Endothelial cell of umbilical vein (primary cell): ENCODE measurements around the gene PLXNB2. TPM values are rescaled to one million over a fixed set of nuclear protein-coding genes. Genes with fewer than 3 reads are reported as not detected.

Source experiments
- BruUV-seq: library from RNA; stranded (reverse); fragments of 400-500 nt; replicated peaks from 2 replicates; lab custom pipeline; 2021; lab: Mats Ljungman, UMichigan
- CTCF ChIA-PET: fragments of 300-600, 350-600 bp; sonication (Branson Sonifier 250); formaldehyde crosslinking; loops from one replicate; lab custom pipeline; 2021; ENCODE audit warnings: antibody characterized with exemption, inconsistent platforms; lab: Charles Lee
- POLR2A ChIA-PET: fragments of 300-600, 350-600 bp; sonication (Branson Sonifier 250); formaldehyde crosslinking; loops from one replicate; lab custom pipeline; 2021; ENCODE audit warnings: antibody characterized with exemption, inconsistent platforms; lab: Charles Lee
- DNase-seq: peaks from one replicate; pipeline ENCODE4 v3.0.0-alpha.2; 2011; ENCODE audit warnings: low read depth, low spot score
- FAIRE-seq: peaks from 2 replicates; lab custom pipeline; 2011; peaks lifted over from hg19 to GRCh38; lab: Jason Lieb, UNC
- H2AFZ ChIP-seq: 2 replicates; pipeline ENCODE4 v1.6.0; 2012; ENCODE audit warnings: low read depth, low read length, control low read depth, inconsistent platforms
- H3K27ac ChIP-seq: 2 replicates; pipeline ENCODE4 v1.5.1; 2011; ENCODE audit warnings: low read depth, mild to moderate bottlenecking, control low read depth, low read length, moderate library complexity; ENCODE audit not compliant: insufficient read depth
- H3K27me3 ChIP-seq, 2 experiments: 2 replicates each; pipeline versions ENCODE4 v1.6.0 to v1.6.1; 2011; ENCODE audit warnings: low read length in 2 of 2, mixed read lengths in 1 of 2; ENCODE audit not compliant: control insufficient read depth in 2 of 2, insufficient read depth in 2 of 2
- H3K36me3 ChIP-seq, 2 experiments: 2 replicates in 1 of 2; 3 replicates in 1 of 2; pipeline ENCODE4 v1.5.1; 2011; ENCODE audit warnings: low read length in 2 of 2, mild to moderate bottlenecking in 1 of 2, moderate library complexity in 1 of 2; ENCODE audit not compliant: control insufficient read depth in 2 of 2, insufficient read depth in 2 of 2; ENCODE audit errors: extremely low read depth in 1 of 2
- H3K4me1 ChIP-seq: 3 replicates; pipeline ENCODE4 v1.5.1; 2011; ENCODE audit warnings: mild to moderate bottlenecking, low read length; ENCODE audit not compliant: control insufficient read depth, insufficient read depth; ENCODE audit errors: extremely low read depth
- H3K4me2 ChIP-seq: 2 replicates; pipeline ENCODE4 v1.6.1; 2011; ENCODE audit warnings: low read length, control low read depth, mixed read lengths; ENCODE audit not compliant: insufficient read depth
- H3K4me3 ChIP-seq, 3 experiments: fragments of 200-600 bp in 1 of 3; sonication (generic), shearing (Covaris generic) in 1 of 3; replicated peaks in 1 of 3; 2 replicates each; pipeline ENCODE4 v1.5.1; 2011 to 2016; ENCODE audit warnings: control low read depth in 3 of 3, low read length in 3 of 3, mild to moderate bottlenecking in 2 of 3, inconsistent platforms in 1 of 3, low read depth in 1 of 3, moderate library complexity in 1 of 3; ENCODE audit not compliant: insufficient read depth in 1 of 3
- H3K79me2 ChIP-seq: 2 replicates; pipeline ENCODE4 v1.6.0; 2012; ENCODE audit warnings: low read length, inconsistent platforms; ENCODE audit not compliant: control insufficient read depth, insufficient read depth
- H3K9ac ChIP-seq: replicated peaks from 2 replicates; pipeline ENCODE3; 2011; ENCODE audit warnings: low read length, control low read depth; ENCODE audit not compliant: insufficient read depth; ENCODE audit errors: extremely low read depth
- H3K9me1 ChIP-seq: replicated peaks from 3 replicates; pipeline ENCODE4 v1.6.0; 2011; ENCODE audit warnings: mild to moderate bottlenecking, low read length; ENCODE audit not compliant: control insufficient read depth, insufficient read depth; ENCODE audit errors: extremely low read depth
- H3K9me3 ChIP-seq: replicated peaks from 2 replicates; pipeline ENCODE4 v1.5.1; 2012; ENCODE audit warnings: low read length, inconsistent platforms; ENCODE audit not compliant: control insufficient read depth, insufficient read depth
- H4K20me1 ChIP-seq: replicated peaks from 2 replicates; pipeline ENCODE3; 2011; ENCODE audit warnings: mild to moderate bottlenecking, low read length; ENCODE audit not compliant: control insufficient read depth, insufficient read depth; ENCODE audit errors: extremely low read depth
- CTCF ChIP-seq, 2 donors: IDR thresholded peaks; 1 replicate in 1 of 2; 2 replicates in 1 of 2; pipeline ENCODE4 v1.5.1; 2011; ENCODE audit warnings: low read length in 2 of 2, mild to moderate bottlenecking in 2 of 2, moderate library complexity in 2 of 2, control low read depth in 1 of 2, inconsistent platforms in 1 of 2, low read depth in 1 of 2; ENCODE audit not compliant: insufficient read depth in 1 of 2; ENCODE audit errors: extremely low read depth in 1 of 2
- EZH2 ChIP-seq: IDR thresholded peaks from 2 replicates; pipeline ENCODE4 v1.6.1; 2012; ENCODE audit warnings: borderline replicate concordance, low read depth, mild to moderate bottlenecking, moderate library complexity, low read length, inconsistent platforms; ENCODE audit not compliant: severe bottlenecking
- GATA2 ChIP-seq: IDR thresholded peaks from 2 replicates; pipeline ENCODE4 v1.7.0; 2011; ENCODE audit warnings: low read depth, mild to moderate bottlenecking, moderate library complexity, mixed read lengths, low read length; ENCODE audit not compliant: insufficient read length, insufficient read depth
- MAX ChIP-seq: IDR thresholded peaks from 2 replicates; pipeline ENCODE4 v1.6.1; 2011; ENCODE audit not compliant: insufficient read depth, insufficient read length
- MYC ChIP-seq: IDR thresholded peaks from one replicate; pipeline ENCODE4 v1.6.1; 2011; ENCODE audit warnings: mild to moderate bottlenecking, low read depth, low read length
- POLR2A ChIP-seq: IDR thresholded peaks from 2 replicates; pipeline ENCODE4 v1.6.1; 2012; ENCODE audit warnings: low read depth, mild to moderate bottlenecking, control low read depth, low read length
- POLR2AphosphoS5 ChIP-seq: IDR thresholded peaks from 2 replicates; pipeline ENCODE4 v1.6.1; 2012; ENCODE audit warnings: low read depth, mild to moderate bottlenecking, control low read depth, low read length, moderate library complexity; ENCODE audit not compliant: insufficient read depth
- dilution Hi-C: fragments of 300-500 bp; cut with MboI; formaldehyde crosslinking; loops from one replicate; pipeline ENCODE4 v1.15.0; 2019; ENCODE audit warnings: low sequenced_read_pairs; ENCODE audit not compliant: extremely low pct_ligation_motif_present
- intact Hi-C: fragments of 100-400 bp; cut with micrococcal nuclease; formaldehyde crosslinking; loops from one replicate; pipeline ENCODE4 v1.10.0; 2022
- polyA plus RNA-seq, 4 experiments: library from polyadenylated mRNA; depleted of rRNA in 3 of 4; stranded (reverse) in 3 of 4; unstranded in 1 of 4; fragments of >200 nt; gene quantifications; 2 replicates each; pipeline versions ENCODE4 v1.2.1 to v1.2.3, GENCODE V29; 2011 to 2012; ENCODE audit warnings: missing spikeins in 1 of 4
- total RNA-seq: library from RNA; stranded (reverse); gene quantifications from 2 replicates; pipeline ENCODE4 v1.2.3, GENCODE V29; 2021

Gene PLXNB2
- total and polyA plus RNA-seq, 2 donors (not counting 3 experiments of a cell fraction or from before 2014, with no cell fraction given): 82.3 to 139 TPM

GRCh38 chr22:50310031-50310722 lies 2.7 kb upstream of the PLXNB2 start:
- Histone ChIP-seq H3K36me3 (no peaks in the 10 kb centered on the region), H3K27me3 (no peaks in the 10 kb centered on the region), H3K4me2 (no peak overlapping the region), H3K9me1 (no peaks in the 10 kb centered on the region), H3K4me3 (no peak overlapping the region), H3K9ac (no peak overlapping the region), H3K79me2 (peaks cover 15% of the 10 kb centered on the region), H4K20me1 (no peaks in the 10 kb centered on the region), H3K4me1 (peaks cover 30% of the 10 kb centered on the region), H3K9me3 (no peaks in the 10 kb centered on the region), H3K27ac (no peak overlapping the region), H2AFZ (no peak overlapping the region)
- intact Hi-C loops: no loop called here
- TF ChIP-seq GATA2 (no peak), EZH2 (no peak), MYC (no peak), CTCF (IDR thresholded peaks at IDR 0.05; ENCODE audit: extremely low read depth in 1 of 2, insufficient read depth in 1 of 2, low read depth in 1 of 2, low read length in 2 of 2) (no peak), MAX (no peak), POLR2AphosphoS5 (no peak), POLR2A (no peak)
- no peak for FAIRE-seq
- ChIA-PET POLR2A (no interaction called here), CTCF (interaction anchor here (1.4 to 3.8 kb wide), 2 partner anchors 11 to 14 kb away, joined by 3 to 16 read pairs; no protein-coding TSS in a partner anchor)
- no TSS peak for BruUV-seq
- dilution Hi-C loops: no loop called here
- no peak for DNase-seq
